Measurements from ENCODE around the gene HSPA1L.
A peak's percentile ranks its signal among the peaks of the same experiment; 100 is the strongest.

The HSPA1L gene

DNA sequence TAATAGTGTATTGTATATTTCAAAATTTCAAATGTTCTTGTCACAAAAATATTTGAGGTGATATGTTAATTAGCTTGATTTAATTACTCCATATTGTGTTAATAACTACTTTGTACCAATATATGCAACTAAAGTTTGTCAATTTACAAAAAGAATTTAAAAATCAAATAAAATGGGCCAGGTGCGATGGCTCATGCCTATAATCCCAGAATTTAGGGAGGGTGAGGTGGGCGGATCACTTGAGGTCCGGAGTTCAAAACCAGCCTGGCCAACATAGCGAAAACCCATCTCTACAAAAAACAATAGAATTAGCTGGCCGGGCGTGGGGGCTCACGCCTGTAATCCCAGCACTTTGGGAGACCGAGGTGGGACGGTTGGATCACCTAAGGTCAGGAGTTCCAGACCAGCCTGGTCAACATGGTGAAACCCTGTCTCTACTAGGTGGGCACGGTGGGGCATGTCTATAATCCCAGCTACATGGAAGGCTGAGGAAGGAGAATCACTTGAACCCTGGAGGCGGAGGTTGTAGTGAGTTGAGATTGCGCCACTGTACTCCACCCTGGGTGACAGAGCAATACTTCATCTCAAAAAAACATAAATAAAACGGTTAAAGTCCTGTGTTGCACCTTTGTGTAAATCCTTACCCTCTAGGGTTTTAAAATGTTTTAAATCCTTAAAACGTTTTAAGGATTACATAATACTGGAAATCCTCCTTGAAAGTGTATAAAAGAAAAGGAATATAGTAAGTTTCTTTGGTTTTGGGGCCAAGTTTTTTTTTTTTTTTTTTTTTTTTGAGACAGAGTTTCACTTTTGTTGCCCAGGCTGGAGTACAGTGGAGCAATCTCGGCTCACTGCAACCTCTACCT, 16.5 kb upstream of the HSPA1L start (continued):
- TF ChIP-seq REPIN1 (tag by site-specific recombination; IDR thresholded peaks at IDR 0.05; ENCODE audit: low read depth) (no peak), KLF1 (tag by site-specific recombination; IDR thresholded peaks at IDR 0.05) (peak; percentile 29; the same call in 1 of the 2 replicates), GFI1B (tag by site-specific recombination; IDR thresholded peaks at IDR 0.05) (peak; percentile 5), ZSCAN30 (tag by site-specific recombination; IDR thresholded peaks at IDR 0.05) (no peak), OVOL3 (tag by site-specific recombination; IDR thresholded peaks at IDR 0.05) (no peak), KLF9 (tag by site-specific recombination; IDR thresholded peaks at IDR 0.05; ENCODE audit: low read depth) (peak; percentile 24; the same call in 1 of the 2 replicates), ZNF157 (tag by site-specific recombination; IDR thresholded peaks at IDR 0.05) (no peak), BCL11A (tag by site-specific recombination; IDR thresholded peaks at IDR 0.05; ENCODE audit: low read depth) (peak; percentile 29; the same call in 1 of the 2 replicates), ZNF600 (tag by site-specific recombination; IDR thresholded peaks at IDR 0.05) (peak; percentile 59), WT1 (tag by site-specific recombination; IDR thresholded peaks at IDR 0.05) (peak; percentile 74), SP3 (tag by site-specific recombination; IDR thresholded peaks at IDR 0.05) (no peak), ZNF707 (tag by site-specific recombination; IDR thresholded peaks at IDR 0.05) (no peak), ZNF155 (tag by site-specific recombination; IDR thresholded peaks at IDR 0.05) (no peak), ZNF701 (tag by site-specific recombination; IDR thresholded peaks at IDR 0.05) (no peak), ZNF677 (tag by site-specific recombination; IDR thresholded peaks at IDR 0.05) (no peak), ZNF174 (tag by site-specific recombination; IDR thresholded peaks at IDR 0.05) (no peak), ZNF335 (tag by site-specific recombination; conservative IDR thresholded peaks at IDR 0.05) (no peak), FEZF1 (tag by site-specific recombination; IDR thresholded peaks at IDR 0.05) (no peak), GLI2 (tag by site-specific recombination; IDR thresholded peaks at IDR 0.05; ENCODE audit: borderline replicate concordance, low read depth) (no peak), ZNF561 (tag by site-specific recombination; IDR thresholded peaks at IDR 0.05; ENCODE audit: borderline replicate concordance) (peak; percentile 39; the same call in 1 of the 2 replicates), ZNF146 (tag by site-specific recombination; IDR thresholded peaks at IDR 0.05) (no peak)
- TF ChIP-seq, protein P1, sequence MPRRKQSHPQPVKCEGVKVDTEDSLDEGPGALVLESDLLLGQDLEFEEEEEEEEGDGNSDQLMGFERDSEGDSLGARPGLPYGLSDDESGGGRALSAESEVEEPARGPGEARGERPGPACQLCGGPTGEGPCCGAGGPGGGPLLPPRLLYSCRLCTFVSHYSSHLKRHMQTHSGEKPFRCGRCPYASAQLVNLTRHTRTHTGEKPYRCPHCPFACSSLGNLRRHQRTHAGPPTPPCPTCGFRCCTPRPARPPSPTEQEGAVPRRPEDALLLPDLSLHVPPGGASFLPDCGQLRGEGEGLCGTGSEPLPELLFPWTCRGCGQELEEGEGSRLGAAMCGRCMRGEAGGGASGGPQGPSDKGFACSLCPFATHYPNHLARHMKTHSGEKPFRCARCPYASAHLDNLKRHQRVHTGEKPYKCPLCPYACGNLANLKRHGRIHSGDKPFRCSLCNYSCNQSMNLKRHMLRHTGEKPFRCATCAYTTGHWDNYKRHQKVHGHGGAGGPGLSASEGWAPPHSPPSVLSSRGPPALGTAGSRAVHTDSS (tag by site-specific recombination; IDR thresholded peaks at IDR 0.05), result peak; percentile 42; the same call in 1 of the 2 replicates
- TF ChIP-seq, protein P2, sequence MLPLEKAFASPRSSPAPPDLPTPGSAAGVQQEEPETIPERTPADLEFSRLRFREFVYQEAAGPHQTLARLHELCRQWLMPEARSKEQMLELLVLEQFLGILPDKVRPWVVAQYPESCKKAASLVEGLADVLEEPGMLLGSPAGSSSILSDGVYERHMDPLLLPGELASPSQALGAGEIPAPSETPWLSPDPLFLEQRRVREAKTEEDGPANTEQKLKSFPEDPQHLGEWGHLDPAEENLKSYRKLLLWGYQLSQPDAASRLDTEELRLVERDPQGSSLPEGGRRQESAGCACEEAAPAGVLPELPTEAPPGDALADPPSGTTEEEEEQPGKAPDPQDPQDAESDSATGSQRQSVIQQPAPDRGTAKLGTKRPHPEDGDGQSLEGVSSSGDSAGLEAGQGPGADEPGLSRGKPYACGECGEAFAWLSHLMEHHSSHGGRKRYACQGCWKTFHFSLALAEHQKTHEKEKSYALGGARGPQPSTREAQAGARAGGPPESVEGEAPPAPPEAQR (tag by site-specific recombination; IDR thresholded peaks at IDR 0.05), result no peak
- TF ChIP-seq, protein P3, sequence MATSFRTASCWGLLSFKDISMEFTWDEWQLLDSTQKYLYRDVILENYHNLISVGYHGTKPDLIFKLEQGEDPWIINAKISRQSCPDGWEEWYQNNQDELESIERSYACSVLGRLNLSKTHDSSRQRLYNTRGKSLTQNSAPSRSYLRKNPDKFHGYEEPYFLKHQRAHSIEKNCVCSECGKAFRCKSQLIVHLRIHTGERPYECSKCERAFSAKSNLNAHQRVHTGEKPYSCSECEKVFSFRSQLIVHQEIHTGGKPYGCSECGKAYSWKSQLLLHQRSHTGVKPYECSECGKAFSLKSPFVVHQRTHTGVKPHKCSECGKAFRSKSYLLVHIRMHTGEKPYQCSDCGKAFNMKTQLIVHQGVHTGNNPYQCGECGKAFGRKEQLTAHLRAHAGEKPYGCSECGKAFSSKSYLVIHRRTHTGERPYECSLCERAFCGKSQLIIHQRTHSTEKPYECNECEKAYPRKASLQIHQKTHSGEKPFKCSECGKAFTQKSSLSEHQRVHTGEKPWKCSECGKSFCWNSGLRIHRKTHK (tag by site-specific recombination; IDR thresholded peaks at IDR 0.05), result no peak
- TF ChIP-seq, protein P4, sequence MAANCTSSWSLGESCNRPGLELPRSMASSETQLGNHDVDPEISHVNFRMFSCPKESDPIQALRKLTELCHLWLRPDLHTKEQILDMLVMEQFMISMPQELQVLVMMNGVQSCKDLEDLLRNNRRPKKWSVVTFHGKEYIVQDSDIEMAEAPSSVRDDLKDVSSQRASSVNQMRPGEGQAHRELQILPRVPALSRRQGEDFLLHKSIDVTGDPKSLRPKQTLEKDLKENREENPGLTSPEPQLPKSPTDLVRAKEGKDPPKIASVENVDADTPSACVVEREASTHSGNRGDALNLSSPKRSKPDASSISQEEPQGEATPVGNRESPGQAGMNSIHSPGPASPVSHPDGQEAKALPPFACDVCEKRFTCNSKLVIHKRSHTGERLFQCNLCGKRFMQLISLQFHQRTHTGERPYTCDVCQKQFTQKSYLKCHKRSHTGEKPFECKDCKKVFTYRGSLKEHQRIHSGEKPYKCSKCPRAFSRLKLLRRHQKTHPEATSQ (tag by site-specific recombination; IDR thresholded peaks at IDR 0.05), result no peak
- TF ChIP-seq, protein P5, sequence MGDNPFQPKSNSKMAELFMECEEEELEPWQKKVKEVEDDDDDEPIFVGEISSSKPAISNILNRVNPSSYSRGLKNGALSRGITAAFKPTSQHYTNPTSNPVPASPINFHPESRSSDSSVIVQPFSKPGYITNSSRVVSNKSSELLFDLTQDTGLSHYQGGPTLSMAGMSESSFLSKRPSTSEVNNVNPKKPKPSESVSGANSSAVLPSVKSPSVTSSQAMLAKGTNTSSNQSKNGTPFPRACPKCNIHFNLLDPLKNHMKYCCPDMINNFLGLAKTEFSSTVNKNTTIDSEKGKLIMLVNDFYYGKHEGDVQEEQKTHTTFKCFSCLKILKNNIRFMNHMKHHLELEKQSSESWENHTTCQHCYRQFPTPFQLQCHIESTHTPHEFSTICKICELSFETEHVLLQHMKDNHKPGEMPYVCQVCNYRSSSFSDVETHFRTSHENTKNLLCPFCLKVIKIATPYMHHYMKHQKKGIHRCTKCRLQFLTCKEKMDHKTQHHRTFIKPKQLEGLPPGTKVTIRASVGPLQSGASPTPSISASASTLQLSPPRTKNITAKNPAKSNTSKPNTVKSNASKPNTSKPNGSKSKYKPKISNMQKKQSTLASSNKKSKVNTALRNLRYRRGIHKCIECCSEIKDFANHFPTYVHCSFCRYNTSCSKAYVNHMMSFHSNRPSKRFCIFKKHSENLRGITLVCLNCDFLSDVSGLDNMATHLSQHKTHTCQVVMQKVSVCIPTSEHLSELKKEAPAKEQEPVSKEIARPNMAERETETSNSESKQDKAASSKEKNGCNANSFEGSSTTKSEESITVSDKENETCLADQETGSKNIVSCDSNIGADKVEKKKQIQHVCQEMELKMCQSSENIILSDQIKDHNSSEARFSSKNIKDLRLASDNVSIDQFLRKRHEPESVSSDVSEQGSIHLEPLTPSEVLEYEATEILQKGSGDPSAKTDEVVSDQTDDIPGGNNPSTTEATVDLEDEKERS (tag by site-specific recombination; IDR thresholded peaks at IDR 0.05), result no peak
- TF ChIP-seq, protein P6, sequence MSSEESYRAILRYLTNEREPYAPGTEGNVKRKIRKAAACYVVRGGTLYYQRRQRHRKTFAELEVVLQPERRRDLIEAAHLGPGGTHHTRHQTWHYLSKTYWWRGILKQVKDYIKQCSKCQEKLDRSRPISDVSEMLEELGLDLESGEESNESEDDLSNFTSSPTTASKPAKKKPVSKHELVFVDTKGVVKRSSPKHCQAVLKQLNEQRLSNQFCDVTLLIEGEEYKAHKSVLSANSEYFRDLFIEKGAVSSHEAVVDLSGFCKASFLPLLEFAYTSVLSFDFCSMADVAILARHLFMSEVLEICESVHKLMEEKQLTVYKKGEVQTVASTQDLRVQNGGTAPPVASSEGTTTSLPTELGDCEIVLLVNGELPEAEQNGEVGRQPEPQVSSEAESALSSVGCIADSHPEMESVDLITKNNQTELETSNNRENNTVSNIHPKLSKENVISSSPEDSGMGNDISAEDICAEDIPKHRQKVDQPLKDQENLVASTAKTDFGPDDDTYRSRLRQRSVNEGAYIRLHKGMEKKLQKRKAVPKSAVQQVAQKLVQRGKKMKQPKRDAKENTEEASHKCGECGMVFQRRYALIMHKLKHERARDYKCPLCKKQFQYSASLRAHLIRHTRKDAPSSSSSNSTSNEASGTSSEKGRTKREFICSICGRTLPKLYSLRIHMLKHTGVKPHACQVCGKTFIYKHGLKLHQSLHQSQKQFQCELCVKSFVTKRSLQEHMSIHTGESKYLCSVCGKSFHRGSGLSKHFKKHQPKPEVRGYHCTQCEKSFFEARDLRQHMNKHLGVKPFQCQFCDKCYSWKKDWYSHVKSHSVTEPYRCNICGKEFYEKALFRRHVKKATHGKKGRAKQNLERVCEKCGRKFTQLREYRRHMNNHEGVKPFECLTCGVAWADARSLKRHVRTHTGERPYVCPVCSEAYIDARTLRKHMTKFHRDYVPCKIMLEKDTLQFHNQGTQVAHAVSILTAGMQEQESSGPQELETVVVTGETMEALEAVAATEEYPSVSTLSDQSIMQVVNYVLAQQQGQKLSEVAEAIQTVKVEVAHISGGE (tag by site-specific recombination; conservative IDR thresholded peaks at IDR 0.05; ENCODE audit: low read depth), result no peak

All from HEK293 (cell line).